Adrenal gland (tissue), 12 donors: ENCODE measurements around the gene ARHGEF10L. TPM values are rescaled to one million over a fixed set of nuclear protein-coding genes. Genes with fewer than 3 reads are reported as not detected.

ENCODE experiments used
- DNase-seq, 7 donors: peaks; one replicate each; pipeline ENCODE4 v3.0.0-alpha.2; 2019 to 2020
- H3K27ac ChIP-seq, 5 donors: fragments of 200-600 bp; sonication (generic) in 4 of 5; 1 replicate in 3 of 5; 2 replicates in 2 of 5; pipeline versions ENCODE4 v1.5.1 to v1.8.0; 2016 to 2020; ENCODE audit warnings: mild to moderate bottlenecking in 1 of 5
- H3K27me3 ChIP-seq: fragments of 200-600 bp; 2 replicates; pipeline ENCODE4 v1.8.0; 2021
- H3K36me3 ChIP-seq, 2 donors: fragments of 200-600 bp; replicated peaks in 1 of 2; 1 replicate in 1 of 2; 2 replicates in 1 of 2; pipeline versions ENCODE4 v1.5.1 to v1.8.0; 2018 to 2022
- H3K4me1 ChIP-seq, 2 donors: fragments of 200-600 bp; replicated peaks in 1 of 2; 1 replicate in 1 of 2; 2 replicates in 1 of 2; pipeline versions ENCODE4 v1.5.1 to v1.8.0; 2018 to 2021
- H3K4me3 ChIP-seq, 4 donors: fragments of 200-600 bp; sonication (generic) in 3 of 4; one replicate each; pipeline ENCODE4 v1.5.1; 2016 to 2018
- H3K9me3 ChIP-seq, 3 donors: fragments of 200-600 bp; sonication (generic) in 1 of 3; replicated peaks in 1 of 3; 1 replicate in 2 of 3; 2 replicates in 1 of 3; pipeline versions ENCODE4 v1.5.1 to v1.8.0; 2016 to 2021
- CTCF ChIP-seq, 6 experiments: fragments of 450-650 bp in 4 of 6; fragments of 200-600 bp in 2 of 6; sonication (generic) in 1 of 6; IDR thresholded peaks; 1 replicate in 5 of 6; 2 replicates in 1 of 6; pipeline versions ENCODE4 v1.5.1 to v1.8.0; 2016 to 2021; ENCODE audit warnings: antibody characterized with exemption in 6 of 6, mild to moderate bottlenecking in 2 of 6, moderate library complexity in 1 of 6
- POLR2A ChIP-seq, 2 donors: fragments of 450-650 bp; IDR thresholded peaks; one replicate each; pipeline ENCODE4 v1.6.1; 2017; ENCODE audit warnings: antibody characterized with exemption in 2 of 2, mild to moderate bottlenecking in 2 of 2, moderate library complexity in 1 of 2
- WGBS, 4 donors: extraction: QIAGEN DNeasy Blood & Tissue Kit in 2 of 4; methylation state at CpG; one replicate each; pipeline versions ENCODE4 v1.1.5 to v1.1.7; 2013 to 2017; 5-methylcytosine and 5-hydroxymethylcytosine counted together
- intact Hi-C, 2 donors: fragments of 100-400 bp; cut with DNase I; formaldehyde crosslinking; loops; one replicate each; pipeline versions ENCODE4 v1.14.1 to v1.15.0; 2022 to 2023
- polyA plus RNA-seq, 3 donors: library from polyadenylated mRNA; stranded (reverse); fragments of 200-250 nt in 2 of 3; fragments of 350-450 nt in 1 of 3; fragmentation: Illumina TruSeq in 1 of 3; extraction: RNeasy Lipid Tissue Mini Kit (QIAGEN cat#74804) in 1 of 3; gene quantifications; one replicate each; pipeline ENCODE4 v1.2.3, GENCODE V29; 2013 to 2014
- total RNA-seq, 9 donors: library from RNA; depleted of rRNA in 4 of 9; stranded (reverse); fragments of >200 nt in 4 of 9; fragments of 120-200 nt in 1 of 9; fragmentation: NEBNext Ultra II Directional in 1 of 9; extraction: Animal tissue kit (Norgen Biotek cat#: 25700) in 1 of 9; gene quantifications; one replicate each; pipeline versions ENCODE4 v1.1.0 to v1.2.4, GENCODE V29; 2013 to 2023
- donor health status: healthy with polysubstance abuse.
- donor health status: Bipolar disorder and iron deficiency.
- donor health status: DM: yes; HTN: yes; CAD: no.
- donor health status: DM: no; HTN: no; CAD: no.
- donor health status: DM: no; HTN: no; CAD: no.
- donor health status: DM: yes; HTN: yes; CAD: no.

The ARHGEF10L gene
- total and polyA plus RNA-seq, 12 donors: 1.7 to 54.9 (median 30.1) TPM

- Histone ChIP-seq H3K27ac (peak overlapping the region in 1 of 5 donors; percentile 8), H3K27me3 (no peaks in the 10 kb centered on the region), H3K4me3 (no peak overlapping the region), H3K9me3 (no peaks in the 10 kb centered on the region), H3K4me1 (peaks cover 0 to 5% of the 10 kb centered on the region in 2 donors), H3K36me3 (no peaks in the 10 kb centered on the region)
- DNase-seq: peak in 6 of 7 donors; percentile 43 to 89 (median 64)
- TF ChIP-seq CTCF (IDR thresholded peaks at IDR 0.05) (no peak), POLR2A (IDR thresholded peaks at IDR 0.05) (no peak)
- intact Hi-C loops: no loop called here
- 55 to 83% (median 58%) methylated on average over 4 to 5 of the region's 5 CpGs for WGBS, 4 donors
Observed at GRCh38 chr1:17594026-17594425, 54.5 kb downstream of the ARHGEF10L start.

- no peak for DNase-seq
- WGBS, 4 donors: 76 to 92% (median 82%) methylated on average over 5 to 8 of the region's 8 CpGs
- H3K4me3 ChIP-seq: no peak overlapping the region
- no peak for TF ChIP-seq POLR2A (IDR thresholded peaks at IDR 0.05)
- TF ChIP-seq CTCF (IDR thresholded peaks at IDR 0.05): no peak
- intact Hi-C loops: no loop called here
- no peaks in the 10 kb centered on the region for H3K9me3 ChIP-seq
- H3K36me3 ChIP-seq: no peaks in the 10 kb centered on the region
- H3K27ac ChIP-seq: no peak overlapping the region
- peaks cover 0 to 5% of the 10 kb centered on the region in 2 donors for H3K4me1 ChIP-seq
- no peaks in the 10 kb centered on the region for H3K27me3 ChIP-seq
Observed at GRCh38 chr1:17594690-17595601, 55.4 kb downstream of the ARHGEF10L start.

GRCh38 chr1:17595602-17595925, 56.1 kb downstream of the ARHGEF10L start:
- no peak for DNase-seq
- Histone ChIP-seq H3K4me3 (no peak overlapping the region), H3K9me3 (no peaks in the 10 kb centered on the region), H3K27ac (no peak overlapping the region), H3K36me3 (no peaks in the 10 kb centered on the region), H3K4me1 (peaks cover 0 to 5% of the 10 kb centered on the region in 2 donors), H3K27me3 (no peaks in the 10 kb centered on the region)
- 87 to 94% (median 89%) methylated on average over 9 to 10 of the region's 10 CpGs for WGBS, 4 donors
- TF ChIP-seq POLR2A (IDR thresholded peaks at IDR 0.05) (no peak), CTCF (IDR thresholded peaks at IDR 0.05) (no peak)
- intact Hi-C loops: no loop called here

GRCh38 chr1:17596186-17596585, 56.7 kb downstream of the ARHGEF10L start:
- Histone ChIP-seq H3K27ac (peak overlapping the region in 1 of 5 donors; percentile 56), H3K9me3 (no peaks in the 10 kb centered on the region), H3K27me3 (no peaks in the 10 kb centered on the region), H3K4me3 (no peak overlapping the region), H3K36me3 (no peaks in the 10 kb centered on the region), H3K4me1 (peaks cover 0 to 5% of the 10 kb centered on the region in 2 donors)
- DNase-seq: peak in 1 of 7 donors; percentile 75
- 84 to 93% (median 90%) methylated on average over 8 to 9 of the region's 9 CpGs for WGBS, 4 donors
- no peak for TF ChIP-seq POLR2A (IDR thresholded peaks at IDR 0.05)
- TF ChIP-seq CTCF (IDR thresholded peaks at IDR 0.05): no peak
- intact Hi-C loops: no loop called here
